Daoy (cell line): ENCODE measurements around the gene CD47. TPM values are rescaled to one million over a fixed set of nuclear protein-coding genes. Genes with fewer than 3 reads are reported as not detected.

Source experiments
- DNase-seq: peaks from one replicate; pipeline ENCODE4 v3.0.0-alpha.2; 2015; ENCODE audit warnings: low read depth
- total RNA-seq: library from RNA; depleted of rRNA; stranded (reverse); fragments of >200 nt; shearing (Covaris generic); gene quantifications from 2 replicates; pipeline ENCODE4 v1.2.3, GENCODE V29; 2014; rRNA removed

CD47 gene
- total RNA-seq, 1 experiment from 2014 or later = 160 TPM

GRCh38 chr3:108013141-108014055, 77.4 kb downstream of the CD47 start:
- no peak for DNase-seq

DNA sequence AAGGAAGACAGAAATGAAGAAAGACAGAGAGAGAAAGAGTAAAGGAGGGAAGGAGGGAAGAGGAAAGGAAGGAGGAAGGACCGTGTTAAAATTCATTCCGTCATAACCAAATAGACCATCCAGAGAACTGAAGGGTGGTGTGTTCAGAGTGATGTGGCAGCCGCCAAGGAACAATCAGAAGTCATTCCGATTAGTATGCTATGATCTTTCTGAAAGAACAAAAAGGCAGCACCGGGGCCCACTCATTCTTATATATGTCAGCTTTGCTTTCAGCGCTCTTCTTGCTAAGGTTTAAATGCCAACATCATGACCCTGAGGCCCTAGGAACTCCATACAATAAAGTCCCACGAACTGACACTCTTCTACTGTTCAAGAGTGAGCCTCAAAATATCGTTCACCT, 78.5 kb downstream of the CD47 start:
- DNase-seq = no peak

DNA sequence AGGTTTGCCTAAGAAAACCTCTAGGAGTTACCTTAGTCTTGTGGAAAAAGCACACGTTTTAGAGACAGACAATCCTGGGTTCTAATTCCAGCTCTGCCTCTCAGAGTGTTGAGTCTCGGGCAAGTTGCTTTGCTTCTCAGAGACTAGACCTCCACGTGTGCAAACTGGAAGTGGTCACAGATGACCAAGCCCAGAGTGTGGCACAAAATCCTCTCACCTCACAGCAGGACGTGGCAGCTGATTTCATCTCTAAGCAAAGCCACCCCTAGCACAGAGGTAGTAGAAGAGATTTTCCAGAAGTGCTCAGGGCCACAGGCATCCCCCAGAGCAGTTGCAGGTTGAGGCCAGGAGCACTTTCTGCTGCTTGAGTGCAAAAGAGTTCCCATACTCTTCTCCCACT, 79.2 kb downstream of the CD47 start:
- DNase-seq = no peak

- peak; percentile 94 for DNase-seq
These were observed 81.7 kb downstream of the CD47 start for GRCh38 chr3:108008931-108009639.

DNA sequence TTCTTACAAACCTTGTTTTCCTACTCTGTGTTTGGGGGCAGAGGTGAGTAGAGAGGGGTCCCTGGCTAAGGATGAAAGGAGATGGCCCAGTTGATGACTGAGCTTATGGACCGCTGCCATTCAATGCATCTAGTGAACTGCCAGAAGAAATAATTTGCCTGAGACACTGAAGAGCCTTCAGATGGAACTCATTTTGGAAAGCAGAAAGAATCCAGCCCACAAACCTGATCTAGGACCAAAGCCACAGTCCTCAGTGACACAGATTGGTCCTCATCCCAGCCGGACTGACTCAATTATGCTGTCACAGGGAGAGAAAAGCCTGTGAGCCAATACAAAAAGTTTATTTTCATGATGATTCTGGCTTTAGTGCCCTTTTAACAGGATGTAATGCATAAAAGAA, 82.7 kb downstream of the CD47 start:
- no peak for DNase-seq

GRCh38 chr3:108006881-108007331, 83.9 kb downstream of the CD47 start:
- no peak for DNase-seq

- DNase-seq = peak; percentile 54
These were observed 84.6 kb downstream of the CD47 start for GRCh38 chr3:108006077-108006771.

DNA sequence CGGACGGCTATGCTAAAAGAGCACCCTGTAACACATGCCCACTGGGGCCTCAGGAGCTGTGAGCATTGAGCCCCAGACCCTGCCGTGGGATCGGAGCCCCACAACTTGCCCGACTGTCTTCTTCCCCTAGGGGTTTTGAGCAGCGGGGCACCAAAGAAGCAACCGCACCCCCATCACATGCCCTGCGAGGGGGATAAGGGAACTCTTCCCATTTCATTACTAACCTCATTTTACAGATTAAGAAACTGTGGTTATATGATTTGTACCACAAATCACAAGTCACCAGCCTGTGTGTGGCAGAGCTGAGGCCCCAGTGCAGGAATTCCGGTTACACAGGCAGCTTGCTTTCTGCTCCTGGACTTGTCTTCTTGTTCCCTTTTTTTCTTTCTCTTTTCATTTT, 86.2 kb downstream of the CD47 start:
- no peak for DNase-seq

- no peak for DNase-seq
These were observed 89.4 kb downstream of the CD47 start for GRCh38 chr3:108001457-108001856.

DNA sequence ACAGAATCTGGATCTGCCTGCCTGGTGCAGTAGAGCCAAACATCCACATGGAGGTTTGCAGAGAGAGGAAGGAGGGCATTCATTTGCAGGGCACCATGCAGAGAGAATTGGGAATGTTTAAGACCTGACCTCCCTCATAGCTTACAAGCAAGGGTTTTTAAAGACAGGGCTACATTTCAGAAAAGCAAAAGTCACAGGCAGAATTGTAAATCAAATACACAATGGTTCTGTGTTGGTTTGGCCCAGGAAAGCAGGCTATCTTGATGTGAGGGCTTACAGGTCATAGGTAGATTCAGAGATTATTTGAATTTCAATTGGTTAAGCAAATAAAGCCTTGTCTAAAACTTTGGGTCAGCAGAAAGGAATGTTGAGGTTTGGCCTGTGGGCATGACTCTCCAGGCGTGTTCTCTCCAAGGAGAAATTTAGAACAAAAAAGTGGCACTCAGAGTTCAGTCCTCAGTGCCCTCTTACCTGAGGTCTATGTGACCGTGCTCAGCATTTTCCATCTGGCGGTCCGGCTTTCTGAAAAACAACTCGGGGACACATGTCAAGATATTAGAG, 91.5 kb downstream of the CD47 start:
- peak; percentile 75 for DNase-seq

DNA sequence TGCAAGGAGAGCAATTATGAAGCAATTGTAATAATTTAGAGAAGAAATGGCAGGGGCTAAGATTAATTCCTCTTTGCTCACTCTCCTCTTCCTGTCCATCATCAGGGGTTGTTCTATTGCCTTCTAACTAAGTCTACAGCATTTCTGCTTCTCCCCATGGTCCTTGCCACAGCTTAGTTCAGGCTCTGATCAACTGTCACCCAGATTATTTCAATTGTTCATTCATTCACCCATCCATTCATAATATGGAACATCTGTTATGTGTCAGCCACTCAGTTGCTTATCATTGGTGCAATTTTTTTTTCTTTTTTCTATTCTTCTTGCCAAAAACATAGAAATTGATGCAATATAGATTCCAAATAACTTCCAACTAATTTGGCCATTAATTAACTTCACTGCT, 93.2 kb downstream of the CD47 start:
- no peak for DNase-seq

- no peak for DNase-seq
These were observed 95.0 kb downstream of the CD47 start for GRCh38 chr3:107995823-107996222.

GRCh38 chr3:107994956-107995715, 95.7 kb downstream of the CD47 start:
- no peak for DNase-seq

- DNase-seq = no peak
These were observed 96.7 kb downstream of the CD47 start for GRCh38 chr3:107994181-107994580.

GRCh38 chr3:107993771-107994170, 97.1 kb downstream of the CD47 start:
- no peak for DNase-seq

Other genes starting within 250 kb of the CD47 start
- 71.7 and 108 TPM in 2 replicates for gene IFT57, start 131.4 kb upstream of the CD47 start, total RNA-seq
- not detected in 2 replicates for gene HHLA2, start 205.5 kb upstream of the CD47 start, total RNA-seq